ENCODE results near the gene ABCA13.

GRCh38 chr7:48575516-48575915 lies 404.3 kb downstream of the ABCA13 start:
- TF ChIP-seq POLR2A (IDR thresholded peaks at IDR 0.05; ENCODE audit: low read depth, low read length) (no peak), EZH2 (IDR thresholded peaks at IDR 0.05; ENCODE audit: borderline replicate concordance, low read depth, low read length, severe bottlenecking) (no peak), CTCF (IDR thresholded peaks at IDR 0.05; ENCODE audit: extremely low read depth in 1 of 2, insufficient read depth in 1 of 2, low read depth in 1 of 2, low read length in 2 of 2) (no peak), JUN (IDR thresholded peaks at IDR 0.05; ENCODE audit: borderline replicate concordance, insufficient read depth, insufficient read length, low read depth) (no peak), POLR2AphosphoS5 (IDR thresholded peaks at IDR 0.05; ENCODE audit: insufficient read depth, low read depth, low read length) (no peak), MYC (IDR thresholded peaks at IDR 0.05; ENCODE audit: low read depth, low read length) (no peak), MAX (IDR thresholded peaks at IDR 0.05; ENCODE audit: insufficient read depth, insufficient read length) (no peak), GATA2 (IDR thresholded peaks at IDR 0.05; ENCODE audit: insufficient read depth, insufficient read length, low read depth, low read length) (no peak), FOS (IDR thresholded peaks at IDR 0.05; ENCODE audit: borderline replicate concordance, insufficient read depth, low read length) (no peak)
